ENCODE results near the gene SCARB1. TPM values are rescaled to one million over a fixed set of nuclear protein-coding genes. Genes with fewer than 3 reads are reported as not detected.

SCARB1 gene
- total RNA-seq, 1 donor from 2014 or later = 10.2 TPM

DNA sequence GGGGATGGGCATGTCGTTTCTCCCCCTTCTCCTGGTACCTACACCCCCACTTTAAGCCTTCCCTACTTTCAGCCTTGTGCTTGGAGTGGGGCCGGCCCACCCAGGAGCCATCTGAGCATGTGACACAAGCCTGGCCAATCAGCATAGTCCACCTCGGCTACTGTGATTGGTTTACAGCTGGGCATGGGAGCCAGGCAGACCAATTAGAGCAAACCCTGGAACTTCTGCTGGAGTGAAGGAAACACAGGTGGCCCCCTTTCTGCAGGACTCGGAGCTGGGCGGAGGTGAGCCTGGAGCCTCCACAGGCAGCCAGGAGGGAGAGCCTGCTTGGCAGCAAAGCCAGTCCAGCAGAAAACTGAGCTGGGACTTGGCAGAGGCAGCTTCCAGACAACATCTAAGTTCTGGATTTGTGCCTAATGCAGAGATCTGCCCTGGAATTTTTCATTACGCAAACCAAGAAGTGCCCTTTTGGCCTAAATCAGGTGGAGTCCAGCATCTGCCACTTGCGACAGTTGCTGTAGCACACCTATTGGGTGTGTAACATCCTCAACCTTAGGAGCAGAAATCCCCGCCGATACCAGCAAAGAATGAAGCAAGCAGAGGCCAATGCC lies 59.5 kb downstream of the SCARB1 start:
- intact Hi-C loops (cut with micrococcal nuclease) = no loop called here

DNA sequence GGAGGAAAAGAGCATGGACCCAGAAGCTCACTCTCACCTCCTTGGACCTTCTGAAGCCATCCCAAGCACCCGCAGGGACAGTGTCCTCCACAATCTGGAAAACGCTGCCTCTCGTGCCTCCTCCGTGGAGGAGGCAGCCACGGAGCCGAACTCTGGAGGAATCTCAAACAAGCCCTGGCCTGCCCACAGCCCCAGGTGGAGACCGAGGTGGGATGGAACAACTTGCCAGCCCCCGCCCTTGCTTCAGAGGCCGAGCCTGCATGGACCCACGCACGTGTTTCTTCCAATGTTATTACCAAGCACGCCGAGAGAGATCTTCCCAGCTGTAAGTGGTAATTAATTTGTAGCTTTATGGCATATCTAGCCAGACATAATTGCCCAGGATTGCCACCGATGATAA lies 61.3 kb downstream of the SCARB1 start:
- intact Hi-C loops (cut with micrococcal nuclease) = no loop called here

DNA sequence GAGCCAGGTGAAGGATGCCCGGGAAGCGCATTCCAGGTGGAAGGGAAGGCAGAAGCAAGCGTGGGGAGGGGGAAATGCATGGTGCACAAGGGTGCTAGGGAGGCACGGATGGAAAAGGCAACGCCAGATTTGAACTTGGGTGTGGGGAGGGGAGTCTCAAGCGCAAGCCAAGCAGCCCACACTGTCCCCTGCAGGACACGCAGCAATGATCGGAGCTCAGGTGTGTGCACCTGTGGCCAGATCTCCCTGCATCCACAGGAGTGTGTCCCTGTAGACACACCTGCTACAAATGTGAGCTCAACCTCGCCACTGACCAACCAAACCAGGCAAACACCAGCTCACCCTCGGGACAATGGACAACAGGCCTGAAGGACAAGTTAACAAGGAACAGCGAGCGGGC lies 63.2 kb downstream of the SCARB1 start:
- intact Hi-C loops (cut with micrococcal nuclease) = no loop called here

DNA sequence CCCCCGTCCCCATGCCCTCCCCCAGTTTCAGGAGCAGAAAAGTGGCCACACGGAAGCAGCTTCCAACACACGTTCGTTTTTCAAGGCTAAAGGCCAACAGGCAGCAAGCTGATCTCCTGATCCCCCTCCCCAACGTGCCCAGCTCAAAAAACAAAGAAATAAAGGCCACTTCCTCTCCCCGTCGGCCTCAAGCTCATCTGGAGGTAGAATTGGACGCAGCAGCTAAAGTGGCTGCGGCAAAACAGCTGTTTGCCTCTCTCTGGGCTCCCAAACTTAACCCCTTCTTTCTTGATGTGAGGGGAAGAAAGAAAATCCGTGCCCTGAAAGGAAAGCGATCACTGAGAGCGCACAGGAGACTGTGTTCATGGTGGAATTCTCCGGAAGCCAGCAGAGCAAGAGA lies 66.3 kb downstream of the SCARB1 start:
- intact Hi-C loops (cut with micrococcal nuclease) = no loop called here

DNA sequence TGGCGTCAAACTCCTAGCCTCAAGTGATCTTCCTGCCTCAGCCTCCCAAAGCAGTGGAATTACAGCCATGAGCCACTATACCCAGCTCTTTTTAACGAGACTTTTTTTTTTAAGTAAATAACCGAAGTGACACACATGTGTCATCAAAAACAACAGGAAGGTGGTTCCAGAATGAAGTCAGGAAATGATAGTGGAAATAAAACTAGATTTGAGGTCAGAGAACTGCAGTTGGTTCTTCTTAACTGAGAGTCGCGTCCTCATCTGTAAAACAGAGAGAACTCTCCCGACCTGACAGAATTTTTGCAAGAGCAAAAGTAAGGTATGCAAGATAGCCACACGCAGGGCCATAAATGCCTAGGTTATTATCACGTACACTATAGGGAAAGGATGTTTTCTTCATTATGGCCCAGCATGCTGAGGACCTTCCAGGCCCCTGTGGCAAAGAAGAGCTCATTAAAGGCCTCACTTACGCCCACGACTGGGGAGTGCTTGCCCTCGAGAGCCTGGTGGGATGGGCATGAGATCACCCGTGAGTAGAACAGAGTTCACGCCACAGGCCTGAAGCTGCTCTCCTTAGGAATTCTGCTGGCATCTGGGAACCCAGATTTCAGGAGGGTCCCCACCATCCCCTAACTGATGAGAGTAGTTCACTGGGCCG lies 67.2 kb downstream of the SCARB1 start:
- intact Hi-C loops (cut with micrococcal nuclease) = no loop called here

DNA sequence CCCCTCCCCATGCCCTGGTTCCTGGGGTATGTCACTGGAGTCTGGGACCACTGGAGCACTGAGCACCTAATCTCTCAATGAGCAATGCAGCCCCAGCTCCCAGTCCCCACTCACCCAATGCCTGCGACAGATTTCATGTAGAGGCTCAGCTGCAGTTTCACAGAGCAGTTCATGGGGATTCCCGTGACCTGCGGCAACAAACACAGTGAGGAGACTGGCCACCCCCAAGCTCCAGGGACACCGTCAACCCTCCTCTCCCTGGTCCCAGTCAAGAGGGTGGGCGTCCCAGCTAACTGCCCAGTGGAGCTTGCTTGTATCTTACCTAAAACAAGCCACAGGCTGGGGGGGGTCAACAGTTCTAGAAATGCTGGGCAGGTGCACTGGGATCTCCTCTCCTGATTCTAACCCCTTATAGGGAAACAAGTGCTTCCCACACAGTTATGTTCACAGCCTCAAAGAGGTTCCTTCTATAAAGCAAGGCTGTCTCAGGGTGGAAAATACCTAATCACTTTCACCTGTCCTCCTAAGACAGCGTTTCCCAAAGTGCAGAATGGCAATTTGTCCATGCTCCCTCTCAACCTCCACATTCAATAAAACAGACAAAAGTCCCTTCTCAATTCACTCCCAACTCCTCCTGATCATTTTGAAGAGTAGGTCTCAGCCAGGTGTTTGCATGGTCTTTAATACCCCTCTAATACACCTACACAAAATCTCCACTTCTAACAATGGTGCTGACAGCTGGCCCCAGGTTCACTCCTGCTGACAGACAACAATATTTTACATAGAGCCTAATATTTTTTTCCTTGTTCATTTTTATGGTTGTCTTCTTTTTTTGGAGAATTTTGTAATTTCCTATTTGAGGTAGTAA lies 68.3 kb downstream of the SCARB1 start:
- intact Hi-C loops (cut with micrococcal nuclease) = no loop called here

DNA sequence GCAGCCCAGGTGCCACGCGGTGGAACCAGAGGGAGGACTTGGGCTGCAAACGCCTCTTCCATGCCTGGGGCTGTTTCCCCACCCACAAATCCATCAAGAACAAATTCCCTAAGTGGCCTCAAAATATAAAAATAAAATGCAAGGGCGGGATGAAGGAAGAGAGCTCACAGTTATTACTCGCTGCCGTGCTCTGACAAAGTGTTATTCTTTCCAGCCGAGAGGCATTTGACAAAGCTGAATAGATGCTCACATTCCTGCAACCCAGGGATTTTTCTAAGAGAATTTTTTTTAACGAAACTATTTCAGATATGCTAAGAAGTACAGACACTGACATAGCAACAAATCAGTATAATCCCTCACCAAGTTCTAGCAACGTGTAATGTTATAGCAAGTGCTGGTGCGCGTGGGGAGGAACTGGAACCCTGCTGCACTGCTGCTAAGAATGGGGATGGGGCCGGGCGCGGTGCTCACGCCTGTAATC lies 70.7 kb downstream of the SCARB1 start:
- intact Hi-C loops (cut with micrococcal nuclease) = no loop called here

DNA sequence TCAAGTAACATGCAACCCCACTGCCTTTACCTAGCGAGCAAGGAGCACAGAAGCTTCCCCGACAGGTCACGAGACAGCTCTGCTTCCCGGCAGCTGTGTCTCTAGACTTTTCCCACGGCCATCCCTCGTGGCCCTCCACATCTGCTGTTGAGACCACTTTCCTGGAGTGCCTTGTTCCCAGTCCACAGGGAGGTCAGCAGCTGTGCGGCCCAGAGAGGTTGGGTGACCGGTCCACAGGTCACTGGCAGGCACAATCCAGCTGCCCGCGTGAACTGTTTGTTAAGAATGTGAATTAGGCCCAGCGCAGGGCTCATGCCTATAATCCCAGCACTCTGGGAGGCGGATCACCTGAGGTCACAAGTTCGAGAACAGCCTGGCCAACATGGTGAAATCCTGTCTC lies 71.5 kb downstream of the SCARB1 start:
- intact Hi-C loops (cut with micrococcal nuclease) = no loop called here

DNA sequence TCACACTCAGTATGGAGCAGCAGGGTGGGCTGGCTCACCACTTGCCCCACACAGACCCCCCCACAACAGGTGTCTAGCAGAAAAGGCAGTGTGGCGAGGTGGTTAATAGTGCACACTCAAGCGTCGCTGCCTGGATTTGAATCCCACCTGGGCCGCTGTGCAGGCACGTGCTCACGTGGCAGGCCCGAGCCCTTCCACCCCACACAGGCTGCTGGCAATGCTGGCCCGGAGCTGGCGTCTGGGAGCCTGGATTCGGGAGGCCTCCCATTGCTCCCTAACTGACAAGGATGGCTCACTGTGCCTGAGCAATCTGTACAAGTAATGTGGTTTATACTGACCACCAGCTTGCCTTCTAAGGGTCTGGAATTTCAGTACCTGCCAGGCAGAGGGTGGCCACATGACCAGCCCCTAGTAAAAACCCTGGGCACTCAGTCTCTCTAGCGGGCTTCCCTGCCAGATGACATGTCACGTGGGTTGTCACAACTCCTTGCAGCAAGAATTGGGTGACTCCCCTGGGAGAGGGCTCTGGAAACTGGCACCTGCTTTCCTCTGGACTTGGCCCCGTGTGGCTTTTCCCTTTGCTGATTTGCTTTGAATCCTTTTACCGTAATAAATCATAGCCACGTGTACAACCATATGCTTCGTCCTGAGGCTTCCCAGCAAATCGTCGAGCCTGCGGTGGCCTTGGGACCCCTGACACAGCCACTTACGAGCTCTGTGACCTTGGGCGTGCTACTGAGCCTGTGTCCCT lies 72.8 kb downstream of the SCARB1 start:
- intact Hi-C loops (cut with micrococcal nuclease) = no loop called here

DNA sequence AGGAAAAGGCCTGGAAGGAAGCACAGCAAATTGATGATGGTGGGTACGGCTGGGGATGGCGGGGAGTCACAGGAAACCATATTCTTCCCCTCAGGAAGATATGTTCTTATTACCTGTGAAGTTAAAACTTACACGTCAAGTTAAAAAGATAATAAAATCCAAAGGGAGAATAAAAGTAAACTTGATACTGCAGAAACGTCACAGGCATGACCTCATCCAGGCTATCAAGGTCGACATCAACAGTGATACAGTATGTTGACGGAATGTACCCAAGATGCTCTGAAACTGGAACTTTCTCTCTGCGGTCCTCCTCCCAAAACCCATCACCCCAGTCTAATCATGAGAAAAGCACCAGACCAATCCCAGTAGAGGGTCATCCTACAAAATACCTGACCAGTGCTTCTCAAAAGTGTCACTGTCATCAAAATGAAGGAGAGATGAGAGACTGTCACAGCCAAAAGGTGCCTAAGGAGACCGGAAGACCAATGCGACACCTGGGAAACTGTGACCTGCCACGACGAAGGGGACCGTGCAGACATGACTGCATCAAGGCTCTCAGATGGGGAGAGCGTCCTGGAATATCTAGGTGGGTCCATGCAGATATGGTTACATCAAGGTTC lies 74.6 kb downstream of the SCARB1 start:
- intact Hi-C loops (cut with micrococcal nuclease) = no loop called here

DNA sequence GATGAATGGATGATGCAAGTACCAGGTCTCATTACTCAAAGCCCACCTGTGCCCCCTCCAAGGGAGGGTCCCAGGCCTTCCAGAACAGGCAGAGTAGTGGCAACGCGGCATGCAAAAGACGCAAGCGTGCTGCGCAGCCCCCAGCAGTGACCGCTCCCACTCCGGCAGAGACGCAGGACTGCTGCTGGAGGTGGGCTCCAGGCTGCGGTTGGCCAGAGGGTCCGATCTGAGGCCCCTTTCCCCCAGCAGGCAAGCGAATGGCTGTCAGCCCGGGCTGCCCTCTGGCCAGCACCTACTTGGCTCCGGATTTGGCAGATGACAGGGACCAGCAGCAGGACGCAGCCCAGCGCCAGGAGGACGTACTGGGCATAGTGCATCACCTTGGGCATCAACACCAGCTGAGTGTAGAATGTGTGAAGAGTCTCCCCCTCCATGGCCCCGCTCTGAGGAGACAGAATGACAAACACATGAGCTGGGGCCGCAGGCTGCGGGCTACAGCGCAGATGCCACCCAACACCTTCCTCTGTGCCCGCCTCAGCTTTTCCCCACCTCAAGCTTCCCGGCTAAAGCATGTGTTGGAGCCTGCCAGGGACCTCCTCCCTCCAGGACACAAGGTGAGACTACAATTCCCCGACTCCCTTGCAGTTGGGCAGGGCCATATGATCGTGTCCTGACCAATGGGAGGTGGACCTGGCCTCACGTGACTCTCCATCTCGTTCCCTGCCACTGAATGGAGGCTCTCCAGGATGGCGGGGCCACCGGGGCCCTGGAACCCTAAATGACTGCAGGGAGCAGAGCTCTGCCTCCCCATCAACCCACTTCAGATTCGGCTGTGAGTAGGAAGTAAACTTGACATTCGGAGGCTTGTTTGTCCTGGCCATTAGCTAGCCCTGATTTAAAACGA lies 77.4 kb downstream of the SCARB1 start:
- intact Hi-C loops (cut with micrococcal nuclease) = no loop called here

DNA sequence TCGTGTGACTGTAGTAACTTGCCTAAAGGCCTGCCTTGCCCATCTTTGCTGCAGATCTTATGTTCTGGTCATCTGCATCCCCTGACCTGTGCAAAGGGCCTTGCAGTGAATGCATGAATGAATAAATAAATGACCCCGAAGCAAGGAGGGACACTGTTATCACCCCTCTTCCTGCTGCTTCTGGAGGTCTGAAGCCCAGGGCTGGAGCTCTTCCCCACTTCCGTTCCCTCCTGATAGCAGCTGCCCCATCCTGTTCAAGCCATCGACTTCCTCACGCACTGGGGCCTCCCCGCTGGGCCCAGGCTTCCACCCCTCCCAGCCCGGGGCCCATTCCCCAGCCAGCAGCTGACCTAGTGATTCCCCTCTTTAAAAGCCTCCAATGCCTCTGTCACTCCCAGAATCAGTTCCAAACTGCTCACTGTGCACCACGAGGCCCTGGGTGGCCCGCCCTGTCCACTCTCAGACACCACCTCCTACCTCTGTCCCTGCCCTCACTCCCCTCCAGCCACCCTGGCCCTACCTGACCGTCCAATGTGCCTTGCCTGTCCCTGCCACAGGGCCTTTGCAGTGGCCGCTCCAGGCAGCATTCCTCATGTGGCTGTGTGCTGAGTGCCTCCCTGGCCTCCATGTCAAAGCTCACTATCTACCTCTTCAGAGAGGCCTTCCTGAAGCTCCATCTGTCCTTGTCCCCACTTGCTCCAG lies 78.6 kb downstream of the SCARB1 start:
- intact Hi-C loops (cut with micrococcal nuclease) = no loop called here

DNA sequence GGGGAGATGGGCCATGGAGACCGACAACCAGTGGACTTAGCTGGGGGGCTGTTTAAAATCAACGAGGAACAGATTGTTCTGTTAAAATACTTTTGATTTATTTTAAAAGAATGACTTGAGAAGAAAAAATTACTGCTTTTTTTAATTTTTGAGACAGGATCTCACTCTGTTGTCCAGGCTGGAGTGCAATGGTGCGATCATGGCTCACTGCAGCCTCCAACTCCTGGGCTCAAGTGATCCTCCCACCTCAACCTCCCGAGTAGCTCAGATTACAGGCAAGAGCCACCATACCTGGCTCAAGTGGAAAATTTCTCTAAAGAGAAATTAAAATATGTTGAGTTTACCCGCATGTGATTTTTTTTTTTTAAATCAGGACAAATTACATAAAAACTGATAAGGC lies 80.6 kb downstream of the SCARB1 start:
- intact Hi-C loops (cut with micrococcal nuclease) = no loop called here

DNA sequence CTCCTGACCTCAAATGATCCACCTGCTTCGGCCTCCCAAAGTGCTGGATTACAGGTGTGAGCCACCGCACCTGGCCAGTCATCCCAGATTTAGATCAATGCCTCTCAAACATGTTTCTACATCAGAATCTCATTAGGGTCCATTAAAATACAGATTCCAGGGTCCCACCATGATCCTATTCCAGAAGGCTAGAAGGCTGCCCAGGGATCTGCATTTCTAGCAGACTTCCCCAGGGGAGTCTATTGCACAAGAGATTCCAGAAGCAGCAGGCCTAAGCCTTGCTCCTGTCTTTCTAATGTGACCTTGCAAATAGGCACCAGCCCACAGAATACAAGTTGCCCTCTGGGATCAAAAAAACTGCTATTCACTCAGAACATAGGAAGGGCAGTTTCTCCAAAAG lies 81.5 kb downstream of the SCARB1 start:
- intact Hi-C loops (cut with micrococcal nuclease) = no loop called here

DNA sequence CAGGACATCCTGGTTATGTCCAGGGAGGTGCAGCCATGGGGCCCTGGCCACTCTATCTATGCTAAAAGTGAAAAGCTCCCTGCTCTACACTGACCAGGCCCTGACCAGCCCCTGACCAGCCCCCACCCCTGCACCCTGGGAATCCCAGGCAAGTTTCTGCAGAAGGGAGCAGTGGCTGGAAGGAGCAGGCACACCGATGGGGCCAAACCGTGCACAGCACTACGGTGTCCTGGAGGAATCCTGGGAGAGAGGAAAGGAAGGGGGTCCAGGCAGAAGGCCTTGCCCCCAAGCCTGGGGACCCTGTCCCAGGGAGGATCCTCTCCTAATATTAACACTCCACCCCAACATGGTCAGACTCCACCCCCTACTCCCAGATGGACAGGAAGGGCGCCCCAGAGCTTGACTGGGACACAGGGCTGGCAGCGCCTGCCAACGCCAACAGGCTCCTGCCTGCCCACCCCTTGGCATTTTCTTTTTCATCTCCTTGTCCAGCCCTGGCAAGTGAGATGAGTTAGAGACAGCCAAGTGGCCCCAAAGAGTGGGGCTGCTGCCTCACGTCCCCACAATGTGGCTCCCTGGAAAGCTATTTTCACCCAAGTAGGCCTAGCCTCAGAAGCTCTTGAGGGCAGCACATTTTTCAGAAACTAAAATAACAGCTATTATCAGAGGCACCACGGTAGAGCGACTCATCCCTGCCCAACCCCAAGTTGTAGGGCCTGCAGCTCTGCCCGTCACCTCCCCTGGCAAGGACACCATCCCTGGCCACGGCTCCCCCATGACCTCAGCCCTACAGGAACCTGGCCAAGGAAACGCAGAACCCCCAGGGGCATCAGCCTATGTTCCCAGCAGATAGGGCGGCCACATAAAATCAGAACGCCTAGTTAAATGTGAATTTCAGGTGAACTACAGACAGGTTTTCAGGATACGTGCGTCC lies 82.6 kb downstream of the SCARB1 start:
- intact Hi-C loops (cut with micrococcal nuclease) = no loop called here

DNA sequence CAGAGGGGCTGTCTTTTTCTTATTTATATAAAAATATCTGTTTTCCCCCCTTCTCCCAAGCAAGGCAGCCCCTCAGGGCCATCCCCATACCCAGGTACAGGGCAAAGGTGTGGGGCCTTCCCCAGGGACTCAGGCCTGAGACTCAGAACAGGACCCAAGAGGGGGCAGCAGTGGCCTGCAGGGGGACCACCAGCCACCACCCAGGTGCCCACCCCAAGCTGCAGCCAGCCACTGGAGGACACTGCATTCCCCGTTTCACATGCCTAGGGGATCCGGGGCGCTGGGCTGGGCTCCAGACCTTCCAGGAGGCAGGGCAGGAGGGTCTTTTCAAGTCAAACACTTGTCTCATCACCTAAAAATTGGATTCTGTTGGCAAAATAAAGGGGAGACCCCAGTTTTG lies 83.3 kb downstream of the SCARB1 start:
- intact Hi-C loops (cut with micrococcal nuclease) = no loop called here

DNA sequence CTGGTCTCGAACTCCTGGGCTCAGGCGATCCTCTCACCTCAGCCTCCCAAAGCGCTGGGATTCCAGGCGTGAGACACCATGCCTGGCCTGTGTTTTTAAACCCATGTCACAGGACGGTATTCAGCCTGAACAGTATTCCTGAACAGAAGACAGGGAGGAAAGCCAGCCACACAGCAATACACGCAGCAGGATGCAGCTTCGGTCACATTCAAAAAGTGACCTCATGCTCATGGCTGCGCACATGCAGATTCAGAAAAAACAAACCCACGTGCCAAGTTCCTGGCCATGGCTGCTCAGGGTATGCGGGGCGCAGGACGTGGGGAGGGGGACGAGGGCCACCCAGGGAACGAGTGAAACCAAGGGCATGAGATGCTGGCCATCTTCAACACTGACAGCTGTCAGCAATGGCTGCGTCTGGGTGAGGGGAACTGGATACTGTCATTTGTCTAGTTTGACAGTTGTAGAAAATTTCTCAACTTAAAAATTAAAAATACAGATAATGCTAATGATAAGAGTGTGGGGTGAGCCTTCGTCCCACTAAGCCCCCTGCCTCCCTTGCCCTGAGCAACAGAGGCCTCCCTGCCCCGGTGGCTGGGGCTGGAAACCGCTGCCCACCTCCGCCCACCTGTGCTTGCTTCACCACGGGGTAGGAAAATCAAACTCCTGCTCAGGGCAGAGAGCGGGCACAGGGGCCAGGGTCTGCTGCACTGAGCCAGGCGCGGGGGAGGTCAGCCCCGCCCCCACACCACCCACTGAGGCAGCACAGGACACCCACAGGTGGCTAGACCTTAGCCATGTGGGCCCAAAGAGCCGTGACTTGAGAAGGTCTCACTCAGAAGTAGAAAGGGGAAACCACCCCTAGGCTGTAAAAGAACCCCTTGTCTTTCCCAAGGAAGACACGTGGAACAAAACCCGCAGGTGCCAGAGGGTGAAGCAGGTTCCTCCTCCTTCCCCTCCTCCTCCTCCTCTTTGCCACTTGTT lies 84.2 kb downstream of the SCARB1 start:
- intact Hi-C loops (cut with micrococcal nuclease) = loop anchor here (10.0 kb wide), 1 partner anchor 145 kb away; no protein-coding TSS in a partner anchor

Measured in T-helper 2 cell treated with Interferon-gamma antibody and Interleukin-4, amounts not matched to agents 100 ng/mL and 5 ng/mL, for 36 hours (primary cell).